Measurements from ENCODE around the gene SCAF8.

DNA sequence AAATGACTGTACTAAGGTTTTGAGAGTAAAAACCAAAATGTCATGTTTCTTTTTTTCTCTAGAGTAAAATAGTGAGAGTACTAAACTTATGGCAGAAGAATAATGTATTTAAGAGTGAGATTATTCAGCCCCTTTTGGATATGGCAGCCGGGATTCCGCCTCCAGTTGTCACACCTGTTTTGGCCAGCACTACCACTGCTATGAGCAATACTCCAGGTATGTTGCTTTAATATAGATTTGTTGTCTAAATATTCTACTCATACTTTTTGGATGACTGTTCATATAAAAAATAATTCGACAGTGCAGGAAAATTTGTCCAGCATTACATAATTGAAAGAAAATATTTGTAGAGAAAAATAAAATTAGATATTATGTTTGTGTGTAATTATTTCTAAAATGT is 59.5 kb downstream of the SCAF8 start:
- TF ChIP-seq CTCF (IDR thresholded peaks at IDR 0.05): no peak
- TF ChIP-seq POLR2AphosphoS5 (IDR thresholded peaks at IDR 0.05): no peak

Data from upper lobe of left lung (tissue), 4 donors.